IPS-18c (cell line): ENCODE data around the gene POTEH.
"Not testable (repeated sequence)": the region's sequence is repeated elsewhere in the genome, so short reads cannot be mapped to it uniquely, and the experiment has no call there.

Experiments
- H3K4me3 ChIP-seq: 2 replicates; pipeline ENCODE4 v1.7.0; 2013; ENCODE audit warnings: low read depth, mild to moderate bottlenecking, low read length, moderate library complexity; ENCODE audit not compliant: insufficient read depth
- H3K9me3 ChIP-seq: one replicate; pipeline ENCODE4 v1.6.1; 2013; ENCODE audit warnings: mild to moderate bottlenecking, low read length, moderate library complexity; ENCODE audit not compliant: control insufficient read depth, insufficient read depth

Gene POTEH

DNA sequence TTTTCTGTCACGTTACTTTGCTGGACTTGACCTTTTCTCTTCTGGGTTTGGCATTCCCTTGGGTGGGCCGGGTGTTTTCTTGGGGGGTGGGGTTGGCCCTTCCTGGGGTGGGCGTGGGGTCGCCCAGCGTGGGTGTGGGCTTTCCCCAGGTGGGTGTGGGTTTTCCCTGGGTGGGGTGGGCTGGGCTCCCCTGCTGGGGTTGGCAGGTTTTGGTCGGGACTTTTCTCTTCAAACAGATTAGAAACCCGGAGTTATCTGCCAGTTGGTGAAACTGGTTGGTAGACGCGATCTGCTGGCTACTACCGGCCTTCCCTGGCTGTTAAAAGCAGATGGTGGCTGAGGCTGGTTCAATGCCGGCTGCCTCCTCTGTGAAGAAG is at the start of gene POTEH:
POTEH (plus strand) TSS at position 278 of the 377 bp plus-strand sequence; CDS start at position 330, 52 bp downstream.
- H3K4me3 ChIP-seq, H3K9me3 ChIP-seq: not testable (repeated sequence)

DNA sequence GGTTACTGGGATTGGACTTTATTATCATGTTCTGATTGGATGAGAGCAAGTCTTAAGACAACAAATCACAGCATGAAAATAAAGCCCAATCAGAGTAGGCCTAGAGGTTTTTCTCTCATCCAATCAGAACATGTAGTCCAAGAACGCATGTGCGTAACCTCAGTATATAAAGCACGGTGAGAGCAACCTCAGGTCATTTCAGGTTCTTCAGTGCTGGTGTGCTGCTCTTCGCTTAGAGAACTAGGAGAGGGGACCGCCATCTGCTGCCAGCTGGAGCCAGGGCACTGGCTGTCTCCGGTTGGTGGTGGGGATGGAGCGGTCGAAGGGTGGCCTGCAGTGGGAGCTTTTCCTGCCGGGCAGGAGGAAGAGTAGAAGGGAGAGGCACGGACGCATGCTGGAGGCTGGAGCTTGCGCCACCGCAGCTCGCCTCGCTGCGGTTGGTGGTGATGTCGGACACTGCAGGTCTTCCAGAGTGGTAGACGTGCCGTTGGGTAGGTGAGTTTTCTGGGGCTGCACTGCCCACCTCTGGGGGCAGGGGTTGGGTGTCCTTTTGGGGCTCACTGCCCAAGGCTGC is 47.5 kb upstream of the POTEH start:
- H3K4me3 ChIP-seq, H3K9me3 ChIP-seq: not testable (repeated sequence)

DNA sequence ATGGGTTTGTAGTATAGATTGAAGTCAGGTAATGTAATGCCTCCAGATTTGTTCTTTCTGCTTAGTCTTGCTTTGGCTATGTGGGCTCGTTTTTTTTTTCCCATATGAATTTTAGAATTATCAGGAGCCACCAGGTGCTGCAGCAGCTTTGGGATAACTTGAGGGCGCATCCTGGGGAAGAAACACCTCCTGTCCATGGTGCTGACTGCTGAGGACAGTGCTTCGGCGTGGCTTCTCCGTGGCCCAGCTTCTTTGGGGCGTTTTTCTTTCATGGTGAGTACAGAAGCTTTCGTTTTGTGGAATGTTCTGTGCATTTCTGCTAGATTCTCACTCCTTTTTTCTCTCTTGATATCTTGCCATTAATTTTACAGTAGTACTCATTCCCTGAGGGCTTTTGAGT is 37.9 kb upstream of the POTEH start:
- not testable (repeated sequence) for H3K9me3 ChIP-seq

DNA sequence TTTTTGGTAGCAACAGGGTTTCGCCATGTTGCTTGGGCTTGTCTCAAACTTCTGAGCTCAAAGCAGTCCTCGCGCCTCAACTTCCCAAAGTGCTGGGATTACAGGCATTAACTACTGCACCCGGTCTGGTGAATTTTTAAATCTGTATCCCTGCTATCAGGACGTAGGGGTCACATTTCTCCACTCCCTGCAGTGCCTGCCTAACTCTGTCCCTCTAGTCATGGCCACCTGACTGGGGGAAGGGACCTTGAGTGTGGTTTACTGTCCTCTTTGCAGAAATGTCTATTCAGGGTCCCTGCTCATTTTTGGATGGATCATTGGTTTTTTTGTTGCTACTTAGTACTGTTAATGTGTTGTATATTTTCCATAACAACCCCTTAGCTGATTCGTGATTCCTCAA is 37.1 kb upstream of the POTEH start:
- not testable (repeated sequence) for H3K9me3 ChIP-seq, H3K4me3 ChIP-seq

More for the DNA sequence above, 37.9 kb upstream of the POTEH start:
- not testable (repeated sequence) for H3K4me3 ChIP-seq

DNA sequence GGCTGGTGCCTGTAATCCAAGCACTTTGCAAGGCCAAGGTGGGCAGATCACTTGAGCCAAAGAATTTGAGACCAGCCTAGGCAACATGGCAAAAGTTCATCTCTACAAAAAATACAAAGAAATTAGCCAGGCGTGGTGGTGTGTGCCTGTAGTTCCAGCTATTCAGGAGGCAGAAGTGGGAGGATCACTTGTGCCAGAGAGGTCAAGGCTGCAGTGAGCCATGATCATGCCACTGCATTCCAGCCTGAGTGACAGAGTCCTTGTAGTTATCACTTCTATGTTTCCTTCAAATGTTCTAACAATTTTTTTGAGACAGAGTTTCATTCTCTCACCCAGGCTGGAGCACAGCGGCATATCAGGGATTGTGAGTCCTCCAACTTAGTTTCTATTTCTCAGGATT is 36.6 kb upstream of the POTEH start:
- not testable (repeated sequence) for H3K9me3 ChIP-seq, H3K4me3 ChIP-seq

DNA sequence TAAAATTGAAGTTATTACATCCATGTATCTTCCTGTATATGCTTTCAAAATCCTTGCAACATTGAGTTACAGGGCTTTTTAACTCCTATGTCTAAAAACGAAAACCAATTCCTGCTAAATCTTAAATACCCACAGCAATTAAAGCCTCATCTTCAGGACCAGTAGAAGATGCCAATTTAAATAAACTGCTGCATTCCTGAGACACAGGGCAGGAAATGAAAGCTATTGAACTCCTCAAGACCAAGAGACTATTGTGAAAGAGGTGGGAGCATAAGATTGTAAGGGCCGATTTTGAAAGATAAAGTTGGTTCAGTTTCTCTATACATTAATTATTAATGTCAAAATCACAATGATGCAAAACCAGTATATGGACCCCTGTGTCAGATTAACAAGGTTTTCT is 28.7 kb upstream of the POTEH start:
- not testable (repeated sequence) for H3K9me3 ChIP-seq, H3K4me3 ChIP-seq

DNA sequence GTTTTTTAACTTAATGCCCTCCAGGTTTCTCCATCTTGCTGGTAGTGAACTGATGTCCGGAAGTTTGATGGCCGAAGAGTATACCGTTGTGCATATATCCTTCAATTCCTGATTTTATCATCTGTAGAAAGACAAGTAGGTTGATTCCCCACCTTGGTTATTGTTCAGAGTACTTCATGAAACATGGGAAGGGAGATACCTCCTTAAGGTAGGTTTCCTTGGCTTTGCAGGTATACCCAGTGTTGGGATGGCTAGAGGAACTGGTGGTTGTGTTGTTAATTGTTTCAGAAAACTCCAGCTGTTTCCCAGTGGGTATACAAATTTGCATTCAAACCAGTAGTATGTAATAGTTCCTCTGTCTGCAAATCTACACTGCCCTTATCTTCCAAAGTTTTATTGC is 25.1 kb upstream of the POTEH start:
- not testable (repeated sequence) for H3K9me3 ChIP-seq, H3K4me3 ChIP-seq

DNA sequence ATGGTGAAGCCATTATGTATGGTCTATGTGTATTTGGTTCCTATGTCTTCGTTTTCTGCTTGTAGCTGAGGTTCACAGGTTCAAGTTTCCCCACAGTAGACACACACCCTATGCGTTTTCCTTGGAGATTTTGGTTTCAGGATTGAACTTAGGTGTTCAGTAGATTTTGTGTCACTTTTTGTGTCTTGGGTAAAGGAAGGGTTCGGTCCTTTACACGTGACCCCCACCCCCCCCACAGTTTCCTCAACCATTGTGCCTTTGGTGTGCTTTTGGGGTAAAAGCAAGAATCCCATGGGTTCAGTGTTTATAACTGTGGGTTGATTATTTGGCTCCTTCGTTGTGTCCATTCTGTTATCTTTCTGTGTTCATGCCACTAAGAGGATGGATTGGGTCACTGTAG is 24.3 kb upstream of the POTEH start:
- H3K4me3 ChIP-seq, H3K9me3 ChIP-seq: not testable (repeated sequence)

DNA sequence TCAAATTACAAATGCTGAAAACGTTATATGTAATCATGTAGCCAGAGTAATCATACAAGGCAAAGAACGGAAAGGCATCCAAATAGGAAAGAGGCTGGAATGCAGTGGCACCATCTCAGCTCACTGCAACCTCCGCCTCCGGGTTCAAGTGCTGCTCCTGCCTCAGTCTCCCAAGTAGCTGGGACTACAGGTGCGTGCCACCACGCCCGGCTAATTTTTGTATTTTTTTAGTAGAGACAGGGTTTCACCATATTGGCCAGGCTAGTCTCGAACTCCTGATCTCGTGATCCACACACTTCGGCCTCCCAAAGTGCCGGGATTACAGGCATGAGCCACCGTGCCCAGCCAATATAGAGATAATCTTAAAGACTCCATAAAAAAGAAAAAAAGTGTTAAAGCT is 20.4 kb upstream of the POTEH start:
- not testable (repeated sequence) for H3K4me3 ChIP-seq, H3K9me3 ChIP-seq

DNA sequence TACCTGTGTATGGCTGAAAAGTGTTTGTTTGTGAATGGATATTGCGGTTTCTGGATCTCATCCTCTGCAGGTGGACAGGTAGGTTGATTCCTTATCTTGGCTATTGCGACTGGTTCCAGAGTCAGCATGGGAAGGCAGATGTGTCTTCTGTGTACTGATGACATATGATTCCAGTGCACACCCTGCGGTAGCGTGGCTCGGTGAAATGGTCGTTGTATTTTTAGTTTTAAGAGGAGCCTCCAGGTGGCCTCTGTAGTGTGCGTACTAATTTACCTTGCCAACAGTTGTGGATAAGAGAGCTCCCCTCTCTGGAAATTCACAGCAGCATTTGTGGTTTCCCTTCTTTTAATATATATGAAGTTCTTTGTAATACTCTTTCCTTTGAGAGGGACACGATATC is 10.1 kb upstream of the POTEH start:
- not testable (repeated sequence) for H3K4me3 ChIP-seq, H3K9me3 ChIP-seq

DNA sequence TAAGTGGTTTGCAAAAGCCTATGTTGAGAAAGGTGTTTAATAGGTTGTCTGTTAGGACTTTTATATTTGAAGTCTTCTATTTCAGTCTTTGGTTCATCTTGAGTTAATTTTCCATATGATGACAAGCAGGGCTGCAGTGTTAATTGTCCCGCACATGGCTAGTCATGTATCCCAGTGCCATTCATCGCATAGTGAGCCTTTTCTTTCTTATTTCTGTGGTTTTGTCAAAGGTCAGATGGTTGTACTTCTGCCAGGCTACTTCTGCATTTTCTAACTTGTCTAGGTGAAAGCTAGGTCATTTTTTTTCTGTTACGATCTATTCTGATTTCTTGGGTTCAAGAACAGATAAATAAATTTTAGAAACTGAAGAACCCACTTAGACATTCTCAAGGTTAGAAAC is 5.7 kb upstream of the POTEH start:
- not testable (repeated sequence) for H3K4me3 ChIP-seq, H3K9me3 ChIP-seq

DNA sequence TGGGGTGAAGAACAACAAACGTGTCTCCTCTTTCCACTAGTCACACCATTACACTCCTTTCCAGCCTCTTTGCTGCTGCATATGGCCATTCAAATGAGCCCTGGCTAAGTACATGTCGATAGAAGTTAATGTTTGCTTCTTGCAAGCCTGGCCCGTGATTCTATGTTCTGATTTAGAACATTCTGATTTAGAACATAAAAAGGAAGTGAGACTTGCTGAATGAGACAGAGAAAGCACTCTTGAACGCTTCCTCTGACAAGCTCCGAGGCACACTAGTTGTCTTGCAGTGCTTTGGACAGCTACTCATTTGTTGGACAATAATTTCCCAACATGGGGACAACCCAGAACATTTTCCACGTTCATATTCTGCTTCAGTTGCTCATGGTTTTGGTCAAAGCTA is 5.1 kb upstream of the POTEH start:
- H3K9me3 ChIP-seq, H3K4me3 ChIP-seq: not testable (repeated sequence)

DNA sequence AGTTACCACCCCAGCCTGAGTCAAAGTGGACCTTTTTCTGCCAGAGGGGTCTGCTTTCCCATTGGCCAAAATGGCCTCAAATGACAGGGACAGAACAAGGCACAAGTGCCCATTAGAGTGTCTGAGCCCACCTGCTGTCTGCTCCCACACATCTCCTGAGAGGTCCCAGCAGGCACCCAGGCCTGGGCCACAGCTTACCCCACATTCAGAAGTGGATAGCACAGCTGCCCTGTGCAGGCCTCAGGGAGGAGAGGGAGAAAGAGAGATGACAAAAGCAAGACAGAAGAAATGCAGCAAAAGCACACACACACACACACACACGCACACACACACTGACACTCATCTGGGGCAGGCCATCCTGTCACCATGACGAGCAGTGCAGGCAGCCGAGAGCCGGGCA is 4.2 kb upstream of the POTEH start:
- H3K9me3 ChIP-seq, H3K4me3 ChIP-seq: not testable (repeated sequence)

DNA sequence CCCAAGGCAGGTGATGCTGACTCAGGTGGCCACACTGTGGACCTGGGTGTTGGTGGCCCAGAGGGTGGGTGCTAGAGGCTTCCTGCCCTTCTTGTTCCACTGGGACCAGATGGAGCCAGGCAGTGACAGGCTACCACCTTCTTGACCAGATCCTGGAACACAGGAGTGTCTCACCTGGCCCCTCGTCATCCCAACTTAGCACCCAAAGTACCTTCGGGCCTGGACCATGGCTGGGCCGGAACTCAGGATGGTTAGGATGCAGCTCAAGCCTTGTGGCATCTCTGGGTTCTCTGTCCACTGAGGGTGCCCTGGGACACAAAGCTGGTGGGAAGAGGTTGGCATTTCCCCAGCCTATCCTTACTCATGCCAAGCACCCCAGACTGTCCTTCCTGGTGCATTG is 2.7 kb upstream of the POTEH start:
- H3K4me3 ChIP-seq, H3K9me3 ChIP-seq: not testable (repeated sequence)

DNA sequence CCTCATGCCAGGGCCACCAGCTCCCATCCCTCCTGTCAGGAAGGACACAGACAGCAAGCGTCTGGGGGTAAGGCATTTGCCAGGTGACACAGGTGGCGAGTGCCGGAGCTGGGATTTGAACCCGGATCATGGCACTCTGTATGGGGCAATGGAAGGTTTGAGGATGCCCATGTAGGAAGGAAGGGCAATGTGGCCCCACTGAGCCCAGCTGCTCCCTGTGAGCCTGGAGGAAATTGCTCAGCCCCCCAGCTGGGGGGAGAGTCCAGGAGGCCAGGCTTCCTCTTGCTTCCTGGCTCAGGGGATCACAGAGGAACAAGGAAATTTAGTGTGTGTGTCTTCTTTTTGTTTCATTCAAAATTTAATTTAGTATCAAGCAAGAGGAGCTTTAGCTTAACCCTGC is 2.1 kb upstream of the POTEH start:
- not testable (repeated sequence) for H3K4me3 ChIP-seq, H3K9me3 ChIP-seq

DNA sequence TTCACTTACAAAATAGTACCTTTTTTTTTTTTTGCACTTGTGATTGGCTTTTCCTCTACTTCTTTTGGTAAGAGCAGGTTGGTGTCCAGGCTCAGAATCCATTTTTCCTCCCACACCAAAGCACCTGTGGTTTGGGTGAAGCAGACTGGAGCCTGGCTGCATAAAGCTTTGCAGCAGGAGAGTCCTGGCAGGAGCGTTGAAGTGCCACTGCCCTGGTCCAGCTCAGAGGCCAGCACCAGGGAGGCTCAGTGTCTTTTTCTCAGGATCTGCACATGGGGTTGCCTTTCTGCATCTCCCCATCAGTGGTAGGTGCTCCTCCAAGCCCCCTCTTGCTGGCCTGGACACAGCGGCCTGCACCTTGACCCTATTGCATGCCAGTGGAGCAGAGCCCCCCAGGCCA is 1.7 kb upstream of the POTEH start:
- H3K9me3 ChIP-seq, result not testable (repeated sequence)

DNA sequence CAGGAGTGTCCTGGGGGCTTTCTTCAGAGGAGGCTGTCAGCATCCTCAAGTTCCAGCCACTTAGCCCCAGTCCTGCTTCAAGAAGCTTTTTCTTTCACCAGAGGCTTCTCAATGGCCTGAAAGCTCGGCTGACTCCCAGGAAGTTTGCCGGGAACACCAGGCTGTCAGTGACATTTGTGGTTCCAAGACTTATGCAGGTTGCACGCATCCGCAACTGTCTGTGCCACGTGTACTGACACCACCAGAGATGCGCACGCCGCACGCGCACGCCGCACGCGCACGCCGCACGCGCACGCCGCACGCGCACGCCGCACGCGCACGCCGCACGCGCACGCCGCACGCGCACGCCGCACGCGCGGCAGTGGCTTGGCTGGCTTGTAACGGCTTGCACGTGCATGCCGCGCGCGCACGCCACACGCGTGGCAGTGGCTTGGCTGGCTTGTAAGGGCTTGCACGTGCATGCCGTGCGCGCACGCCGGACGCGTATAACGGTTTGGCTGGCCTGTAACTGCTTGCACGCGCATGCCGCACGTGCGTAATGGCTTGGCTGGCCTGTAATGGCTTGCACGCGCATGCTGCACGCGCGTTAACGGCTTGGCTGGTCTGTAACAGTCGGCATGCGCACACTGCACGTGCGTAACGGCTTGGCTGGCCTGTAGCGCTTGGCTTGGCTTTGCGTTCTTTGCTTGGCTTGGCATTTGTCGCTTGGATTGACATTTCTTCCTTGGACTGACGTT is 646 bp upstream of the POTEH start:
- not testable (repeated sequence) for H3K9me3 ChIP-seq, H3K4me3 ChIP-seq

More for the DNA sequence above, 1.7 kb upstream of the POTEH start:
- H3K4me3 ChIP-seq, result not testable (repeated sequence)

DNA sequence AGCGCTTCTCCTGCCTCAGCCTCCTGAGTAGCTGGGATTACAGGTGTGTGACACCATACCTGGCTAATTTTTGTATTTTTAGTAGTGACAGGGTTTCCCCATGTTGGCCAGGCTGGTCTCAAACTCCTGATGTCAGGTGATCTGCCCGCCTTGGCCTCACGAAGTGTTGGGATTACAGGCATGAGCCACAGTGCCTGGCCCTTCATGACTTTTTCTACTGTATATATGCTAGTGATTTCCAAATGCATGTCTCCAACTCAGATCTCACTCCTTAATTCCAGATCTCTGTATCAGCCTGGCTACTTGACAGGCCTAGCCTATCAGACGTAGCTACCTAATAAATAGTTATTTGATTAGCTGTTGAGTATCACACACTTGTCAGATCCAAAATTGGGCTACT is 23.8 kb downstream of the POTEH start:
- not testable (repeated sequence) for H3K9me3 ChIP-seq, H3K4me3 ChIP-seq

DNA sequence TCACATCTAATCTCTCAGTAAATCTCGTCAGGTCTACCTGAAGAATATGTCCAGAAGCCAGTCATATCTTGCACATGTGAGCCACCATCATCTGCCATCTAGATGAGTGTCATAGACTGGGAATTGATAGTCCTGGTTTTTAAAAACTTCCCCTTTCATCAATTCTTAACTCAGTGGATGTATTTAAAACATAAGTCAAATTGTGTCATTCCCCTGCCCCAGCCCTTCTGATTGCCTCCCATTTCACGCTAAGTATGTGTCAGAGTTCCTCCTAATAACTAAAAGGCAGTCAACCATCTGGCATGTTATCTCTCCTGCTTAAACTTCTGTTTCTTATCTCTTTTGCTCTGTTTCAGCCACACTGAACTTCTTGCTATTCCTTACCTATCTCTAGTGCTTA is 24.3 kb downstream of the POTEH start:
- not testable (repeated sequence) for H3K9me3 ChIP-seq, H3K4me3 ChIP-seq
